GM18870 (cell line): ENCODE results near the gene RC3H1.

Source experiments
- ATAC-seq: cut with Tn5 transposase; IDR thresholded peaks from one replicate; pipeline ENCODE4 v1.9.1; 2021; ENCODE audit warnings: moderate library complexity; ENCODE audit not compliant: unreplicated experiment

The RC3H1 gene

GRCh38 chr1:173893611-173894010, 128.5 kb downstream of the RC3H1 start:
- no peak for ATAC-seq

GRCh38 chr1:173889885-173890284, 132.3 kb downstream of the RC3H1 start:
- ATAC-seq = no peak

GRCh38 chr1:173888749-173889148, 133.4 kb downstream of the RC3H1 start:
- ATAC-seq = no peak

GRCh38 chr1:173887627-173888026, 134.5 kb downstream of the RC3H1 start:
- no peak for ATAC-seq

- ATAC-seq = no peak
Measured at GRCh38 chr1:173886746-173887611, 135.2 kb downstream of the RC3H1 start.

- no peak for ATAC-seq
Measured at GRCh38 chr1:173884701-173885100, 137.5 kb downstream of the RC3H1 start.
